GM21360 (cell line): ENCODE measurements around the gene AEN.
A peak's percentile ranks its signal among the peaks of the same experiment; 100 is the strongest.

Source experiments
- ATAC-seq: cut with Tn5 transposase; IDR thresholded peaks from one replicate; pipeline ENCODE4 v1.9.1; 2021; ENCODE audit warnings: mild to moderate bottlenecking, moderate library complexity; ENCODE audit not compliant: unreplicated experiment

AEN gene

DNA sequence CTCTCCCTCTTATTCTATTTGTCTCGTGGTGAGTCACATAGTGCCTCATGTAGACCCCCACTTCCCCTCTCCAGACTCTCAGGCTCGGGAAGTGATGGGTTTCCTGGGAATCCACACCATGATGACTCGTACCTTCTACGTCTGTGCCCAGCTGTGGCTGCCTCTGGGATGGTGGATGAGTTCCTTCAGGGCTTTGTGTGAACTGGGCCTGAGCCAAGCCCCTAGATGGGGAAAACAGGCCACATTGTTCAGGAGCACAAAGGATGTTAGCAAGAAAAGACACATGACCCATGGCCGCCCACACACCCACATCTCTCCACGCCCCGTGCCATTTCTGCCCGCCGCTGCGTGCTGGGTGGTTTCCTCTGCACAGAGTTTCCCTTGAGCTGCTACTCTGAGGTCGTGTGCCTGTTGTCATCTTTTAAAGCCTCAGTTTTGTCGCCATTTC is 28.2 kb downstream of the AEN start:
- ATAC-seq: peak; percentile 72

DNA sequence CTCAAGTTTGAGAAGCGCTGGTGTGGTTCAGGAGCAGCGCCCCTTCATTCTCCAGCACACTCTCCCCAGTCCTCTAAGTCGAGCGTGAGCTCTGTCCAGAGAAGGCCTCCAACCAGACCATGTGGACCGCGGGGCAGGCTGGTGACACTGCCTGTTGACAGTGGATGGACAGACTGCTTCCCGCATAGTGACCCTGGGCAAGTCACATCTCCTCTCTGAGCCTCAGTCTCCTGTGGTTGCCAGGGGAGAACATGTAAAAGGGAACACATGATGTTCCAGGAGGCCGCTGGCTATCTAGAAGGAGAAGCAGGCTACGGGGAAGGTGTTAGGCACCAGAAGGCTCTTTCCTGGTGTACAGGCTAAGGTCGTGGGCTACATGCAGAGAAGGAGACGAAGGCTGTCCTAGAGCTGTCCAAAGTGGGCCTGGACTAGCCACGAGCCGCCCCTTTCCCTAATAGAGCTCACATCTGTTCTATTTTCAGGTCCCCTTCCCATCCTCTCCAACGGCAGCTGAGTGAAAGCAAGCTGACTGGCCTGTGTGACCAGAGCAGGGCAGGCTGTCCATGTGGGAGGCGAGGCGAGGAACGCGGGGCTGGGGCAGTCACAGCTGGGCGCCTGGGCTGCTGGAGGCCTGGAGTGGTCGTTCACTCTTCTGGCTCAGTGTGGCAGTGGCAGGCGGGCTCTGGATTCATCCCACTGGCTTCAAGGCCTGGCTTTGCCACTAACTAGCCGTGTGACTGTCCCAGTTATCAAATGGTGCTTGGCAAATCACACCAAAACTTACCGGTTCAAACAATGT is 28.8 kb downstream of the AEN start:
- no peak for ATAC-seq

DNA sequence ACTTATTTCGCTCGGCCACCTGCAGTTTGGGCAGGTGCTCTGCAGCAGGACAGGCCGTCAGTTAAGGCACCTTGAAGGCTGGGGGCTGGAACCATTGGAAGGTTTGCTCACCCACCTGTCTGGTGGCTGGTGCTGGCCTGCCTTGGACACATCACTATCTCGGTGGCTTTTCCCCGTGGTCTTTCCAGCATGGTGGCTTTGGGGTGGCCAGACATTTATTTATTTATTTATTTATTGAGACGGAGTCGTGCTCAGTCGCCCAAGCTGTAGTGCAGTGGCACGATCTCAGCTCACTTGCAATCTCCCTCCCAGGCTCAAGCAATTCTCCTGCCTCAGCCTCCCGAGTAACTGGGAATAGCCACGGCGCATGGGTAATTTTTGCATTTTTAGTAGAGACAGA is 29.4 kb downstream of the AEN start:
- no peak for ATAC-seq

DNA sequence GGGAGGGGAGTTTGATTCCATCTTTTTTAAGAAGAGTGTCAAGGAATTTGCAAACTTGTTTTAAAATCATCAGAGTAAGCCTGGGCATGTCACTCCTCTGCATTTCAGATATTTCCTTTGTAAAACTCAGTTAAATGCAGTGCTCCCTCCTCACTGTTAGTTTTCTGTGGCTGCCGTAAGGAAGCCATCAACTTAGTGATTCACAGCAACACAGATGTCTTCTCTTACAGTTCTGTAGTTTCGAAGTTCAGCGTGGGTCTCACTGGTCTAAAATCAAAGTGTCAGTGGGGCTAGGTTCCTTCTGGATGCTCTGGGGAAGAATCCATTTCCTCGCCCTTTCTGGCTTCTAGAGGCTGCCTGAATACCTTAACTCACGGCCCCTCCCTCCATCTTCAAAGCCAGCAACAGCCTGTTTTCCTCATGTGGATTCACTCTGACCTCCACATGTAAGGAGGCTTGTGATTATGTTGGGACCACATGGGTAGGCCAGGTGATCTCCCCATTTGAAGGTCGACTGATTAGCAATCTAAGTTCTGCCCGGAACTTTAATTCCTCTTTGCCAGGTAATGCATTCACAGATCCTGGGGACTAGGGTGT is 30.1 kb downstream of the AEN start:
- no peak for ATAC-seq

DNA sequence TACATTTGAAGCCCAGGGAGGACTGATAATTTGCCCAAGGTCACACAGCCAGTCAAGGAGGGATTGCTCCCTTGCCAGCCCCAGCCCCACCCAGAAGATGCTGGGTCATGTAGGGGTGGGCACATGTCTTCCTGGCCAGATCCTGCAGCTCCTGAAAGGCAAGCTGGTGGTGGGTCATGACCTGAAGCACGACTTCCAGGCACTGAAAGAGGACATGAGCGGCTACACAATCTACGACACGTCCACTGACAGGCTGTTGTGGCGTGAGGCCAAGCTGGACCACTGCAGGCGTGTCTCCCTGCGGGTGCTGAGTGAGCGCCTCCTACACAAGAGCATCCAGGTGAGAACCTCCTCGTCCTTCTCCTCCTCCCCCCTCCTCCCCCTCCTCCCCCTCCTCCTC is 30.8 kb downstream of the AEN start:
- ATAC-seq: no peak

DNA sequence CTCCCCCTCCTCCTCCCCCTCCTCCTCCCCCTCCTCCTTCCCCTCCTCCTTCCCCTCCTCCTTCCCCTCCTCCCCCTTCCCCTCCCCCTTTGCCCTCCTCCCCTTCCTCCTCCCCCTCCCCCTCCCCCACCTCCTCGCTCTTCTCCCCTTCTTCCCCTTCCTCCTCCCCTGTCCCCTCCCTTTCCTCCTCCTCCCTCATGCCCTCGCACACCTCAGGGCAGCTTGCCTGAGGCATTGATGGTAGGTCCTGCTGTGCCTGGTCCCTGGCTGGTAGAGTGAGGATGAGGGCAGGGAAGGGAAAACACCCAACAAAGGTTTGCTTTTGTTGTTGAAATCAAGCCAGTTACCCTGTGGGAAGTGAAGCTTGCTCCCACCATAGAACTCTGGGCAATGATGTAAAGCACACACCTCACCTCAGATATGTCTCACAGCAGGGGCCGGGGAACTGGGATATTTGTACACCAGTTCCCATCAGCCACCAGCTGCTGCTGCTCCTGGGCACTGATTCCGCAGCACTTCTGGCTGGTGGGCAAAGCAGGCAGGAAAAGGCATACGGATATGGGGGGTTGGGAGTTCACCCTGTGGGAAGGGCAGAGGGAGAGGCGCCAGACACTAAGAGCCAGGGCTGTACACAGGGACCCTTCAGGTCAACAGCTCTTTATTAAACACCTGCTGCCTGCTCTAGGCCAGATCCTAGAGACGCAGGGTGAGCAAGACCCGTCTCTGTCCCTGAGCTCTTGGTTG is 31.5 kb downstream of the AEN start:
- no peak for ATAC-seq

DNA sequence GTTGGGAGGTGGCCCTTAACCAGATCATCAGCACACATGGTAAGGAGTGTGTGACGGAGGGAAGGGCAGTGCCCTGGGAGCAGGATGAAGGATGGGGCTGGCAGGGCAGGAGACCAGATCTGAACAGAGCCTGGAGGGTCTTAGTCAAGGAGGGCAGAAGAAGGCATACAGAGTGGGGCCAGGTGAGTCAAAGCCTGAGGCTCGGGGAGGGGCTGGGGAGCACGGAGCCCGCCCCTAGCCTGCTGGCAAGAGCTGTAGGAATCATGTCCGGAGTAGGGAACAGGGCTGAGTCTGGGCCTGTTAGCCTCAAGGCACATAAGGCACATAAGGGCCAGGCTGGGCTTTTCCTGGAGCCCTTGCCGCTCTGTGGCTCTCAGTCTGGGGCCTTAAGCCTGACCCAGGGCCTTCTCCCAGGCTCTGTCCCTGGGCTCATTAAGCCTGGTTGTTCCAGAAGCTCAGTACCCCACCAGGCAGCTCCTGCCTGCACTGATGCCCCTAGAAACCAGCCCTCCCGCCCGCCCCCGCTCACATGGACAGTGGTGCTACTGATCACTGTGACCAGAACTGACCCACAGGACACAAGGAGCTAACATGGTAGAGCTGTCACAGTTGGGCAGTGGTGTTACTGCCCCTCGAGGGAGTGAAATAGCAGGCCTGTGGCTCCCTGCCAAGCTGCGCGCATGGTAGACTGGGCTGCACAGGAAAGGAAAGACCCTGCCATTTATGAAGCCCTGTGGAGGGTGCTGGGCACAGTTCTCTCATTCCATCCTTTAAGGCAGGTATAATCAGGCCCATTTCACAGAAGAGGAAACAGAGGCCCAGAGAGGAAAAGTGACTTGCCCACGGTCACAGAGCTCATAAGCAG is 32.3 kb downstream of the AEN start:
- no peak for ATAC-seq

DNA sequence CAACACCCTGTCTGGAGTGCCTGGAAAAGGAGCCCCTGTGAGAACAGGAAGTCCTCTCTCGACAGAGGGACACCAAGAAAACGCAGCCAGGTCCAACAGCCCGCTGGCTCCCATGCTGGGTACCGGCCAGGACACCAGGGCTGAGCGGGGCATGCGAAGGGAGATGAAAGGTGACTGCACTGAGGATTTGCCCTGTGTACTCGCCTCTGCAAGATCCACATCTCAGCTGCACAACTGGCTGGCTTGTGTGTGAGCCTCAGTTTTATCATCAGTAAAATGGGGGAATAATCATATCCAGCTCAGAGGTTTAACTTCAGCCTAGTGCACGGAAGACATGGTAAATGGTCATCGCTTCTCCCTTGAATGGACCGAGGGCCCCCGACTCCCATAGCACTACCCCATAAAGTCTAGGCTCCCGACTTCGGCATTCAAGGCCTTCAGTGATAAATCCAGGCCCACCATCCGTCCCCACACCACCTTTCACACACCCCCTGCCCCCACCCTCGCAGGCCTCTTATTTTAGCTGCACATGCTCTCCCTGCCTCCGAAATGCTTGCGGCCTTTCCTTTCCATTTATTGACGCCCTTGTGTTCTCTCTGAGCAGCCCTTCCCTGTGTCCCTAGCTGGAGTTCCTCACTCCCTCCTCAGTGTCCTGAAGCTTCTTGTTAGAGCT is 33.4 kb downstream of the AEN start:
- ATAC-seq: no peak

DNA sequence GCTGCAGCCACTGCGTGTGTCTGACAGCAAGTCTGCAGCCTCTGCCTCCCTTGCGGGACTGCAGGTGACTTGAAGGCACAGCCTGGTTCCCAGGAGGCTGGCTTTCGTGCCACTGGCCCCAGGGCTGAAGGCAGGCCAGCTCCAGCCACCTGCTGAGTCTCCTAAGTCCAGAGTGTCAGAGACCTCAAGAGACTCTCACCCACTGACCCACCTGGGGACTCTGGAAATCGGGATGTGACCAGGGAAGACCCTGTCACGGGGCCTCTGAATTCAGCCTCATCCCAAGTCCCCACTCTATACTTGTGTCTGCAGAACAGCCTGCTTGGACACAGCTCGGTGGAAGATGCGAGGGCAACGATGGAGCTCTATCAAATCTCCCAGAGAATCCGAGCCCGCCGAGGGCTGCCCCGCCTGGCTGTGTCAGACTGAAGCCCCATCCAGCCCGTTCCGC is 34.0 kb downstream of the AEN start:
- ATAC-seq: no peak

DNA sequence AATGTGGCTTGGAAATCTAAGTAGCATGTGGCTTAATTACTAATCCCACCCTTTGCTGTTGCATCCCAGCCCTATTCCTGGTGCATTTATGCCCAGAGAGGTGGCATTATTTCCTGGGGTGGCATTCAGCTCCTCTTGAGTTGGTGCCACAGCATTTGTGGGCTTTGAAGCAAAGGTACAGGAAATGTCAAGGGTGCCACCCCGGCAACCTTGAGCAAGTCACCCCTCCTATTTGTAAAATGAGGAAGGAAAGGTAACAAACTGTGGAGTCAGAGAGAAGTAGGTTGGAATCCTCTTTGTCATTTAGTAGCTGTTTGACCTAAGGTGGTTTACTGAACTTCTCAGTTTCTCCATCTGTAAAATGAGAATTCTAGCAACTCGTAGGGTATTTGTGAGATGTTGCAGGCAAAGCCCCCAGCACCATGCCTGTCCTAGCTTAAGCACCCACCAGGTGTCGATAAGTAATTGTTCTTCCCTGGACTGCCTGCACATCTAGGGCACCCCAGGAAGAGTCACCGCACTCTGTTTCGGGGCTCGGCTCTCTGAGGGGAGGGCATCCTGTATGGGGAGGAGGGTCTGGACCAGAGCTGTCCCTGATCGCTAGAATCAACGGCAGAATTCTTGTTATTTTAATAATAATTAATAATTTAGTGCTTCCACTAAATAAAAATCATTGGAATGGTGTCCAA is 34.8 kb downstream of the AEN start:
- ATAC-seq: no peak

DNA sequence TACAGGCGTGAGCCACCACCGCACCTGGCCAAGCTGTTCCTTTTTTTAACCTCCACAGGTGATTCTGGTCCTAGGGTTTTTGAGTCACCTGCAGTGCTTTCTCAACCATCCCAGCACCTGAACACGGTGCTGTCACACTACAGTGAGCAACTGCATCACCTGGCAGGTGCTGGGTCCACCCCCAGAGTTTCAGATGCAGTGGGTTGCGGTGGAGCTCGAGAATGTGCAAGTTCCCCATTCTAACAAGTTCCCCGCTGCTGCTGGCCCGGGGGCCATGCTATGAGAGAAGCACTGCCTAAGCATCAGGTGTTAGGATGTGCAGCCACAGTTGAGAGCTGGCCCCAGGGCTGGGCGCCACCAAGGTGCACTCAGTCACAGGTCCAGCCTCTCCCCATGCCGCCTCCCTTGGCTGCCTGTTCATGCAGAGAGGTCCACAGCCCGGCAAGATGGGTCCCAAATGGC is 35.7 kb downstream of the AEN start:
- ATAC-seq: peak; percentile 90

DNA sequence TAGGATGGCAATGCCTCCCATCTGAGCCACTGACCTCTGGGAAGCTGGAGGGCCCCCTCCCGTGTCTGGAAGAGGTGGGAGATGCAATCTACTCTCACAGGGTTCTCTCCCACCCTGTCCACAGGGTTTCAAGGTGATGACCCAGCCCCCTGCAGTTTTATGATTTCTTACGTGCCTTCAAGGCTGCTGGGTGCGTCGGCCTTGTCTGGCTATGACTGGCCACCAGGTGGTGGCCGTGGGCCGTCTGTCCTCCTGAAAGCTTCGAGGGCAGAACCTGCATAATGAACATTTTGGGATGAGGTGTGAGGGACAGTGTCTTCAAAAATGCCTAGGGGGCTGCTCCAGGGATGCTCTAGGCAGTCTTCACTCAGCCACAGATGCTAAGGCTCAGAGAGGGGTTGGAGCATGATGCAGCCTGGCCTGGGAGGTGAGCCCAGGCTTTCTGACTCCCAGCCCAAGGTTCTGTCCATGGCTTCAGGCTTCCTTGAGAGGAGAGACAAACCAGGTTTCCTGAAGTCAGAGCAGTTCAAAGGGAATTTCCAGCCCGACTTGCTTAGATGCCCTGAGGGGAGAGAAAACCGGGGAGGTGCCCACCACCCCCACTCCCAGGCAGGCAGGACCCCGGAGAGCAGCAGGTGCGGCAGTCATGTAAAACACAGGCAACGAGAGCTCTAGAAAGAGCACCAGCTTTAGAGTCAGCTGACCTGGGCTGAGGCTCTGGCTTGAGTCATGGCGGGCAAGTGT is 36.4 kb downstream of the AEN start:
- no peak for ATAC-seq

DNA sequence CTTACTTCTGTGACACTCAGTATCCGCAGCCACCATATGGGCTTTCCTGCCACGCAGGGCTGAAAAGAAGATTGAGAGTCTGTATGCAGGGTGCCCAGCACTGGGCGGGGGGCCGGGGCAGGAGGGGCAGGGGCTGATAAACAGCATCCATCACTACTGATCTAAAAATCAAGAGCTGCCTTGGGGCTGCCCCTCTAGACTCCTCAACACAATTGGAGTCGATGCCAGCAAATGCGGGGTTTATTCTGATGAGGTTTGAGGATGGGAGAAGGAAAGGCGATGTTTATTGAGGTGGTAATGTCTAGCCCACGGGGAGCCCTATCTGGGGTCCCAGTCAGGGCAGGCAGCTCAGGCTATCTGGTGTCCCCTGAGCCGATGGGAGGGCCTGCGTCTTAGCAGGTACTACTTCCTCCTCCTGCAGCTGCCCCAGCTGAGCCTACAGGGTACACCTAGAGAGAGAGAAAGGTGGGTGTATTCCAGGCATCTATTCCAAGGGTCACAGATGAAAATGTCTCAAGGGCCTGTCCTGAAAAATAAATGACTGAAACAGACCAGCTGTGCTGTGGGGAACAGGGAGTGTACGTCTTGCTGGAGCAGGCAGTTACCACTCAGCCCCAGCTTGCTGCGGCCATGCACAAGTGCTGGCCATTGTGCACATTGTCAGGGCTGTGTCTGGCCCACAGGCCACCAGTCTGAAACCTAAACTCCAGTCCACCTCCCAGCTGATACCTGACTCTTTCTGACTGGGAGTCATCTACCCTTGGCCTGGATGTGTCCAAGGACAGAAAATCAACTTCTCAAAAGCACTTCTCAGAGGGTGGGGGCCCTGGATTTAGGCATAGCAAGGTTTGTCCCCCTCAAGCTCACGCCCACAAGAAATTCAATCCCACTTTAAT is 37.2 kb downstream of the AEN start:
- ATAC-seq: no peak

DNA sequence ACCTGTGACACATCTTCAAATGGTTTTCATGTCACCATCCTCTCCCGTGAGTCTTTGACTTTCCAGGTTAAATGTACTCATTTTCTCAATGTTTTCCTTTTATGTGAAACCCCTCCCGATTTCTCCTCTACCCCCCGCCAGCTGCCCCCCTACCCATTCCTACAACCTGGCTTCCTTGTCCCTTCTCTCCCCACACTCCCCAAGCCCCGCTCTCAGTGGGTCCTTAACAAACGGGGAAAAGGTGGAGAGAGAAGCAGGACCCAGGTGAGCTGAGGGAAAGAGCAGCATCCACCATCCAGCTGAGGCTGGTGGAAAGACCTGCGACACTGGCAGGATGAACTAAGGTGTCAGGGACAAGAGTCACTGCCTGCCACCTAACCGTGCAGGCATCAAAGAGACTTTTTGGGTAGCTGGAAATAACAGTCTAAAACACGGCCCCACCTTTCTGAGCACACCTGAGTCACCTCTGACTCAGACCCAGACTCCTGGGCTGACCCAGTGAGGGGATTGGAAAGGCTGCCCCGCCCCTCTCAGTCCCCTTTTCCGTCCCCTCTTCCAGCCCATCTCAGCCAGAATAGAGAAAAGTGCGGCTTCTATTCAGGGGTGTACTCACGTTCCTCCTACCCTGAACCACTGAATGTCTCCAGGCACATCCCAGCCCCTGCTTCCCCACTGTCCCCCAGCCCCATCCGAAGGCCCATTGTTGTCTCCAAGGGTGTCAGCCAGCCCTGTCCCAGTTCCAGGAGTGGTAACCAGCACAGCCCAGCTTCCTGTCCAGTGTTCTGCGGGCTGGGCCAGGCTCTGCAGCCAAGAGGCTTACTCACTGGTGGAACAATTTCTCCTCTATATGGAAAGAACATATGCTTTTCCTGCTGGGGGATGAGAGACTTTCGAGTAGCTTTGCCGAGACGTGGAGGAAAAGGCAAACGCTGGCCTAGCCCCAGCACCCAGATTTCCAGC is 38.1 kb downstream of the AEN start:
- ATAC-seq: no peak

DNA sequence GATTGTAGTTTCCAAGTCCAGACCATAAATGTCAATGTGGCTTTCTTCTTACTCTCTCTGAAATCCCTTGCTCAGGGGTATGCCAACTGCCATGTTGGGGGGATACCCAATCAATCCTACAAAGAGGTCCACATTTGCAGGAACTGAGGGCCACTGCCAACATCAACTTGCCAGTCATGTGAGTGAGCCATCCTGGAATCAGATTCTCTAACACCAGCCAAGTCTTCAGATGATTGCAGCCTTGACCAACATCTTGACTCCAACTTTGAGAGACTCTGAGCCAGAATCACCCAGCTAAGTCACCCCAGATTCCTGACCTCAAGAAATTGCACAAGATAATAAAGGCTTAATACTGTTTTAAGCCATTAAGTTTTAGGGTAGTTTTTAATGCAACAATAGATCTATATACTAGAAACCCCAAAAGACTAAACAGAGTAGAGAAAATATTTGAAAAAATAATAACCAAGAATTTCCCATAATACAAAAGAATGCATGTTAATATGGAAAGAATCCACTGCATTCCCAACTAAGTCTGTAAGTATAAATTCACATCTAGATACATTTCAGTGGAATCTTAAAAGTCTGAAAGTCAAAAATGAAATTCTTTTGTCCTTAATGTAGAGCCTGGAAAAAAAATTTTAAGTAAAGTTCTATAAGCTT is 40.0 kb downstream of the AEN start:
- ATAC-seq: no peak
